Cardiac muscle cell (in vitro differentiated cells and primary cell): Measurements from ENCODE around the gene SAMD4B. TPM values are rescaled to one million over a fixed set of nuclear protein-coding genes. Genes with fewer than 3 reads are reported as not detected.

Experiments
- DNase-seq, 2 donors: peaks; one replicate each; pipeline versions ENCODE4 v3.0.0 to v3.0.0-alpha.2; 2010 to 2017; ENCODE audit warnings: low read depth in 1 of 2, low spot score in 1 of 2
- H3K27ac ChIP-seq: fragments of 200-600 bp; sonication (generic); 2 replicates; pipeline ENCODE4 v1.5.1; 2016
- H3K27me3 ChIP-seq: fragments of 200-600 bp; sonication (generic); 2 replicates; pipeline ENCODE4 v1.6.0; 2016; ENCODE audit warnings: control low read depth
- H3K36me3 ChIP-seq: fragments of 200-600 bp; sonication (generic); 2 replicates; pipeline ENCODE4 v1.5.1; 2016; ENCODE audit warnings: control low read depth
- H3K4me1 ChIP-seq: fragments of 200-600 bp; sonication (generic); 2 replicates; pipeline ENCODE4 v1.8.1; 2017; ENCODE audit warnings: low read depth, mild to moderate bottlenecking, mixed run types
- H3K4me3 ChIP-seq: fragments of 200-600 bp; sonication (generic); 2 replicates; pipeline ENCODE4 v1.5.1; 2016; ENCODE audit warnings: mild to moderate bottlenecking
- H3K9me3 ChIP-seq: fragments of 200-600 bp; sonication (generic); 2 replicates; pipeline ENCODE4 v1.5.1; 2017; ENCODE audit warnings: low read depth, mild to moderate bottlenecking, control low read depth
- CTCF ChIP-seq: IDR thresholded peaks from 2 replicates; pipeline ENCODE4 v1.5.1; 2012; ENCODE audit warnings: low read depth, mild to moderate bottlenecking, low read length
- polyA plus RNA-seq: library from polyadenylated mRNA; unstranded; fragments of >200 nt; fragmentation: Nextera tagmentation; extraction: Ambion mirVana; gene quantifications from 2 replicates; pipeline ENCODE4 v1.2.1, GENCODE V29; 2016
- total RNA-seq: library from RNA; depleted of rRNA; stranded (reverse); fragments of >200 nt; gene quantifications from 2 replicates; pipeline ENCODE4 v1.2.3, GENCODE V29; 2016

Gene SAMD4B
- total and polyA plus RNA-seq, 2 experiments from 2014 or later = 120 to 183 TPM

- Histone ChIP-seq H3K9me3 (no peaks in the 10 kb centered on the region), H3K27me3 (no peaks in the 10 kb centered on the region), H3K36me3 (peaks cover 13% of the 10 kb centered on the region), H3K27ac (peak overlapping the region; percentile 96), H3K4me3 (no peak overlapping the region), H3K4me1 (peaks cover 10% of the 10 kb centered on the region)
- DNase-seq = peak; percentile 92 to 96
- no peak for TF ChIP-seq CTCF
Observed at GRCh38 chr19:39428283-39429112, 86.3 kb downstream of the SAMD4B start.

- no peaks in the 10 kb centered on the region for H3K9me3 ChIP-seq
- peak in 1 of 2 donors; percentile 98 for DNase-seq
- no peak for TF ChIP-seq CTCF
- no peaks in the 10 kb centered on the region for H3K27me3 ChIP-seq
- H3K36me3 ChIP-seq = peaks cover 17% of the 10 kb centered on the region
- peak overlapping the region; percentile 46 for H3K27ac ChIP-seq
- H3K4me1 ChIP-seq = peaks cover 15% of the 10 kb centered on the region
- no peak overlapping the region for H3K4me3 ChIP-seq
Observed at GRCh38 chr19:39430675-39431593, 88.7 kb downstream of the SAMD4B start.

DNA sequence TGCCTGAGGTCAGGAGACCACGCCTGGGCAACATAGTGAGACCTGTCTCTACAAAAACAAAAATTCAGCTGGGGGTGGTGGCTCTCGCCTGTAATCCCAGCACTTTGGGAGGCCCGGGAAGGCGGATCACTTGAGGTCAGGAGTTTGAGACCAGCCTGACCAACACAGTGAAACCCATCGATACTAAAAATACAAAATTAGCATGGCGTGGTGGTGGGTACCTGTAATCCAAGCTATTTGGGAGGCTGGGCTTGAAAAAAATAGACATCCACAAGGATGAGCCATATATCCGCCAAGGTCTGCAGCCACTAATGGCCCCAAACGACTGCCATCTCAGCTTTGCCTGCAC is 90.4 kb downstream of the SAMD4B start:
- H3K27ac ChIP-seq = no peak overlapping the region
- no peak for TF ChIP-seq CTCF
- peaks cover 19% of the 10 kb centered on the region for H3K4me1 ChIP-seq
- no peak overlapping the region for H3K4me3 ChIP-seq
- H3K9me3 ChIP-seq = no peaks in the 10 kb centered on the region
- H3K36me3 ChIP-seq = peaks cover 17% of the 10 kb centered on the region
- no peaks in the 10 kb centered on the region for H3K27me3 ChIP-seq
- DNase-seq = no peak

DNA sequence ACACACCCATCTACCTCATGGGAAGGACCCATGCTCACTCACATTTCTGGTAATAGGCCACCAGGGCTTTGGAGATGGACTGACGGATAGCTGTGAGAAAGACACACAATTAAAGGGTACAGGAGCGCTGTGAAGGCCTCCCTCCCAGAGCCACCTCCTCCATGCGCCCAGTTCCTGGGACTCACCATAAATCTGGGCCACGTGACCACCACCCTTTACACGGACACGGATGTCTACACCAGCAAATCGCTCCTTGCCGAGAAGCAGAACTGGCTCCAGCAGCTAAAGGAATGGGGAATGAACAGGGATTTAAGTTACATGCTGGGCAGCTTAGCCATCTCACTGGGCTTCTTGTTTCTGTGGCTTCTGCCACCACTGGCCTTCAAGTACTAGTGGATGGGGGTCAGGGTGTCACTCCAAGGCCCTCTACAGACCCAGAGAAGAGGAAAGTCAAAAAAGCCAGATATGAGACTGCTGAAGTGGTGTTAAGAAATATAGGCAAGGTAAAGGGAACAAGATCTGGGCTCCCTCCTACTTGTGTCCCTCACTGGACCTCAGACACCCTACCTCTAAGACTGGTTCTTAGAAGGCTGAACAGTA is 91.4 kb downstream of the SAMD4B start:
- TF ChIP-seq CTCF = no peak
- Histone ChIP-seq H3K4me3 (no peak overlapping the region), H3K36me3 (peaks cover 17% of the 10 kb centered on the region), H3K9me3 (no peaks in the 10 kb centered on the region), H3K27me3 (no peaks in the 10 kb centered on the region), H3K4me1 (peaks cover 16% of the 10 kb centered on the region), H3K27ac (no peak overlapping the region)
- DNase-seq = no peak
